Sciatic nerve (tissue), 2 donors: Measurements from ENCODE around the gene PPP2R3A. TPM values are rescaled to one million over a fixed set of nuclear protein-coding genes. Genes with fewer than 3 reads are reported as not detected.
A peak's percentile ranks its signal among the peaks of the same experiment; 100 is the strongest.

Experiments
- ATAC-seq: fragments of 200-7000 bp; cut with Tn5 transposase; one replicate; pipeline ENCODE4 v1.9.1; 2020; ENCODE audit warnings: mild to moderate bottlenecking, moderate library complexity
- DNase-seq: peaks from one replicate; pipeline ENCODE4 v3.0.0-alpha.2; 2020; ENCODE audit warnings: low spot score
- intact Hi-C: fragments of 100-400 bp; cut with DNase I; formaldehyde crosslinking; loops from one replicate; pipeline ENCODE4 v1.14.2; 2022
- total RNA-seq: library from RNA; stranded (reverse); fragmentation: NEBNext Ultra II Directional; extraction: Animal tissue kit (Norgen Biotek cat#: 25700); gene quantifications from one replicate; pipeline ENCODE4 v1.2.1, GENCODE V29; 2021
- donor health status: DM: no; HTN: no; CAD: no.
- donor health status: DM: no; HTN: no; CAD: no.

PPP2R3A gene
- total RNA-seq, 1 donor from 2014 or later: 15.2 TPM

DNA sequence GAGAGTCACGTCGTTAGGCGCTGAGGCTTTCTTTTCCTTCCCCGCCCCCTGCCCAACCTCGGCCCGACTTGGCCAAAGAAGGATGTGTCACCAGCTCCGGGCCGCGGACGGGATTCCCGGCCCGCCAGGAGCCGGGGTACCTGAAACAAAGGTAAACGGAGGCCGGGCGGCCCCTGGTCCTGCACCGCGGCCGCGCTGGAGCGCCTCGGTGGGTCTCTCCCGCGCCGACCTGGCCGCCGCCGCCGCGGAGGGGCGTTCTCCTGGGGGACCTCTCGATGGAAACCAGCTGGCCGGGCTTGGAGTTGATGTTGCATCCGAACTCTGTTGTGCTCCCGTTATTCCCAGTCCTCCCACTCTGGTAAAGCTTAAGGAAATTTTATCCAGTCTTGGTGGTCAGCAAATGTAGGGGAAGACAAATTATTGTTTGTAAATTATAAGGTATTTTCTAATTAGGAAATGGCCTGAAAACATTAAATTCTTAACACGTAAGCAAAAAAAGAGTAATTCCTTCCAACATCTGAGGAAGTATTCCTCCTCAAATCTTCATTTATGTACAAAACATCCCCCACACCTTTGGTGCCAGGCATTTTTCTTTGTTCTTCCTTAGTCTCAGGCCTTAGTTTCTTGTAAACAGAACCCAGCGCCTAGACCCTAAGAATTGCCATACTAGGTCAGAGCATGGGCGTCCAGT, 888 bp downstream of the PPP2R3A start:
- intact Hi-C loops: no loop called here
- ATAC-seq: peak; percentile 38

GRCh38 chr3:135966962-135967274, 1.4 kb downstream of the PPP2R3A start:
- DNase-seq (no peak), ATAC-seq (no peak)
- intact Hi-C loops: no loop called here

More for the DNA sequence above, 888 bp downstream of the PPP2R3A start:
- no peak for DNase-seq

DNA sequence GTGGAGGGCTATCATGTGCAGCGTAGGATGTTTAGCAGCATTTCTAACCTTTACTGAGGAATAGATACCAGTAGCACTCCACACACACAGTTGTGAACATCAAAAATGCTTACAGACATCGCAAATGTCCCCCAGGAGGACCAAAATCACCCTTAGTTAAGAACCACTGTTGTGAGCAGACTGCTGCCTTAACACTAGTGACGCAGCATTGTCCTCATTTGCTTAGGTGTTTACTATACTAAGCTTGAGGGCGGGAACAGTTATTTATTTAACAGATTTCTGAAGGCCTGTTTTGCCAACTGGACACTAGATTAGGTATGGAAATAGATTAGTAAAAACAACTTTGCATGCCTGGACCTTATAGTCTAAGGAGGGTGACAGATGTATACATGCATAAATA, 2.3 kb downstream of the PPP2R3A start:
- DNase-seq: no peak
- no peak for ATAC-seq
- intact Hi-C loops: no loop called here

GRCh38 chr3:135970506-135971116, 5.1 kb downstream of the PPP2R3A start:
- DNase-seq (no peak), ATAC-seq (peak; percentile 60)
- intact Hi-C loops: no loop called here

DNA sequence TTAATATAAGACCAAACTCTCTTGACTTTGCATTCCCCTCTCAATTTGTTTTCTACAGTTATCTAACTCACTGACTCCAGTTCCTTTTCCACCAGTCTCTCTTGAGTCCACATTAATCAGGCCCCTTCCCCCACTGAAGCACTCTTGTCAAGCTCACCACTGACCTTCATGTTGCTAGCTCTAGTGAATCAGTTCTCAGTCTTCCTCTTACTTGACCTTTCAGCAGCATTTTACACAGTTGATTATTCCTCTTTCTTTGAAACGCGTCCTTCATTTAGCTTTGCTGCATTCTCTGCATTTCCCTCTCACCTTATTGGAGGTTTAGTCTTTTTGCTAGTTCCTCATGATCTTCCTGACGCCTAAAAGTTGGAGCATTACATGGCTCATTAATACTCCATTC, 8.3 kb downstream of the PPP2R3A start:
- intact Hi-C loops: no loop called here
- ATAC-seq (no peak), DNase-seq (no peak)

DNA sequence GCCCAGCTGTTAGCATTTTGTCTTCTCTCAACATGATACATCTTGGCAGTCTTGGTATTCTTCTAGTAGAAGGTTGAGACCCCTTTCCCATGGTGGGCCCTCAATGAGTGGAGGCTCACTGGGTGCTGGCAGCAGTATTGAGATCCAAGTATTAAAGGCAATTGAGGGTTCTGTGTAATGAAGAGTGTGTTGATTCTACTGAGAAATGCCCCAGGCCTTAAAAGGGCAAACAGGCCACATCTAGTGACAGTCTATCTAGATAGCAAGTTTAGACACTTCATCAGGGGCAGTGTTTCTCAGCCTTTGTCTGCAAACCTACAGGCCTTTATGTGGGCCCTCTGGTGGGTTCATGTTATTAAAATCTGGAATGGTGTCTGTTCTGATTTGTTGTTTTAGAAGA, 9.5 kb downstream of the PPP2R3A start:
- intact Hi-C loops: no loop called here
- no peak for ATAC-seq
- no peak for DNase-seq

GRCh38 chr3:135975536-135975935, 10.0 kb downstream of the PPP2R3A start:
- DNase-seq (no peak), ATAC-seq (no peak)
- intact Hi-C loops: no loop called here

- DNase-seq (no peak), ATAC-seq (no peak)
- intact Hi-C loops: no loop called here
These were observed 14.8 kb downstream of the PPP2R3A start for GRCh38 chr3:135980343-135980742.

DNA sequence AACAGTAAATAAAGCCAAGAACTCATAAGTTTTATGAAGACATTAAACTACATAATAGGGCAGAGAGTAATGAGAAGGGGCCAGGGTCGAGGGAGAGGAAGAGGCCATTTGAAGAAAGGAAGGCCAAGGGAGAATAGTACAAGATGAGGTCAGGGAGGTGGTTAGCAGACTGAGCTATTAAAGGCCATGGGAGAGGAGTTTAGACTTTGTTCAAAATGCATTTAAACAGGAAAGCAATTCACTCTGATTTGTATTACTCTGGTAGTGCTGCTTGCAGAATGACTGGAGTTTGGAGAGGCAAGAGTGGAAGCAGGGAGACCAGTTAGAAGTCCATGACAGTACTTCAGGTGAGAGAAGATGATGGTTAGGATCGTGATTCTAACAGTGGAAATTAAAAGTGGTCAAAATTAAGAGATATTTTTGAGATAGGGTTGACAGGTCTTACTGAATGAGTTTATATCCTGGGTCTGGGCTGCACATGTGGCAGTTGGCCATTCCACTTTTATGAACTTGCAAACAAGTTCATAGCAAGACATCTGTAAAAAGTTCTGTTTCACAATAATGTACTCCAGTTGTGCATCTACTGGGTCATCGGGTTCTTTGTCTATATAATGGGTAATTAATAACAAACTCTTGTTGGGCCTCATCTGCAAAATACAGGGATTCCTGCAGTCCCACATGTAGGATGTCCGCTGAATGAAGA, 16.3 kb downstream of the PPP2R3A start:
- intact Hi-C loops: no loop called here
- ATAC-seq (no peak), DNase-seq (no peak)

GRCh38 chr3:135982404-135982761, 16.9 kb downstream of the PPP2R3A start:
- no peak for DNase-seq
- intact Hi-C loops: no loop called here
- no peak for ATAC-seq

GRCh38 chr3:135982922-135983581, 17.5 kb downstream of the PPP2R3A start:
- DNase-seq (no peak), ATAC-seq (no peak)
- intact Hi-C loops: no loop called here

DNA sequence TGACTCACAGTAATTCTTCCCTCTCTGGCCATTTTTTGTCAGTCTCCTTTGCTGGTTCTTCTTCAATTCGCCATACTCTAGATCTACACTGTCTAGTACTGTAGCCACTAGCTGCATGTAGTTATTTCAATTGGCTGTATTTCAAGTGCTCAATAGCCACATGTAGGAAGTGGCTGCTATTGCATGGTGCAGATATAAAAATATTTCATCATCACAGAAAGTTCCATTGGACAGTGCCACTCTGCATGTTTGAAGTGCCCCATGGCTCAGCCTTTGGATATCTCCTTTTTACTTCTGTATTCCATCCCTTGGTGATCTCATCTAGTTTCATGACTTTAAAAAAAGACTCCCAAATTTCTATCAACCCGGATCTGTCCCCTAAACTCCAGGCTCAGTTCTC, 22.1 kb downstream of the PPP2R3A start:
- ATAC-seq: no peak
- intact Hi-C loops: no loop called here

DNA sequence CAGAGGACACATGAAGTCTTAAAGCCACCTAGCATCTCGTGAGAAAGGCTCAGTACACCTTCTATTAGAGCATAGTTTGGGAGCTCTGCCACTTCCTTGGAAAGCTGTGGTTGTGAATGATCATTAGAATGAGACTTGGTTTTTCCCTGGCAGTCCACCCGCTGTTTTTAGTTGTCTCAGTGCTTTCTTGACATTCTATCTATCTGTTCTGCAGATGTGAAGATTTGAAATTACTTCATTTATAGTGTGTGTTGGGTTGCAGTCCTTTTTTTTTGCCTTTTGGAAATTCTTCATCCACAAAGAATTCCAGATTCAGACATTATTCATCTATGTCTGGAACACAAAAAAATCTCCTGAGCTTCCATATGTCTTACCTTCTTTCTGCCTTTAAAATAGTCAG, 23.7 kb downstream of the PPP2R3A start:
- DNase-seq (no peak), ATAC-seq (no peak)
- intact Hi-C loops: no loop called here

More for the DNA sequence above, 22.1 kb downstream of the PPP2R3A start:
- no peak for DNase-seq

DNA sequence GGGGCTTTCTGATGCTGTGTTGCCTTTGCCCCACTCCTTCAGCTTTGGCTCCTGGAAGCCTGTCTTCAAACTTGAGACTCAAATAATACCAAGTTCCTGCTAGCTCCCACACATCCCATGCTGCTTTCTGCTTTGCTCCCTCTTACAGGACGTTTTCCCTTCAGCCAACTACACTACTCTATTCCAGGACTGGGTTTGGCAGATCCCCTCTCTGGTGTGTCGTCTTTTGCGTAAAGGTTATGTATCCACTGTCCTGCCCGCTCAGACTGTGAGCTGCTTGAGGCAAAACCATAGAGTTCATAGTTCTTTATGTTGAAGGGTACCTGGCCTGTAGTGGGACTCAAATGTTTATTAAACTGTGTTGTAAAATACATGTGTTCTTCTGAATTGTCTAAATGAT, 25.4 kb downstream of the PPP2R3A start:
- ATAC-seq: no peak
- intact Hi-C loops: no loop called here
- no peak for DNase-seq

GRCh38 chr3:135991621-135992020, 26.1 kb downstream of the PPP2R3A start:
- DNase-seq (no peak), ATAC-seq (no peak)
- intact Hi-C loops: no loop called here

GRCh38 chr3:135992072-135992471, 26.5 kb downstream of the PPP2R3A start:
- ATAC-seq (no peak), DNase-seq (no peak)
- intact Hi-C loops: no loop called here

DNA sequence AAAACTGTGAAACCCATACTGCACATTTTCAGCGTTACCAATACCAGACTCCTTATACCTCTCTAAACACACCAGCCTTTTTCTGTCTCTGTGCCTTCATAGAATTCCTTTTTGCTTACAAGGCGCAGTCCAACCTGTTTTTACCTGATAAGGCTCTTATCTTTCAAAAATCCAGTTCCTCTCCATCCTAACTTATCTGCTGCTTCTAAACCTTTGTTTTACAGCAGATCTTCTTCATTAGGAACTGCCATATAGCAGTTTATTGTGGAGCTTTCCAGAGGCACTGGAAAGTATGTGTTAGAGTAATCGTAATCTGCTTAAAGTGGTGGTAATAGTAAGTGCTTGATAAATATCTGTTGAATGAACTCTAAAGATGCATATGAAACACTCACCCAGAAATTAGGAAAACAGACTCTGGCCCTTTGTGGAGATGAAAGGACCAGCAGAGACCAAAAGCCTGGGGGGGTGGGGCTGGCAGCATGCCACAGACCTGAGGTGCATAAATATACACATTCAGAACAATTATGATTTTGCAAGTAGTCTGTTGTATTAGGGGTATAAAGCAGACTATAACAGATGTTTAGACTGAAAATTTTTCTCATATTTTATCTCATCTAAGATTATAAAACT, 29.3 kb downstream of the PPP2R3A start:
- DNase-seq: no peak
- ATAC-seq: no peak
- intact Hi-C loops: no loop called here

DNA sequence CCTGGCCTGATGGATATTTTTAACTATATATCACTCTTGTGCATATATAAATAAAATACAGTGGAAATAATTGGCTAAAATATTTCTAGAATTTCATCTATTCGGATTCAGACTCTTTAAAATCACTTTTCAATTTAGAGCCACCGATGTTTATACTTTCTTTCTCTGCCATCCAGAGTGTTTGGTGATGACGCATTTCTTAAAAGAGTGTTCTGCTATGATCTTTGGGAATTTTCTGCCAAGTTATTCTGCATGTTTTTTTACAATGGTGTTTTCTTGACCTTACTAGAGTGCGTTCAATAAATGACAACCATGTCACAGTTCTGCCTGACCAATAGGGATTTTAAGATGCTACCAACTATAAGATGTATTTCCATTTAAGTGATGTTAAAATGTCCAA, 30.2 kb downstream of the PPP2R3A start:
- no peak for ATAC-seq
- intact Hi-C loops: no loop called here
- DNase-seq: no peak

DNA sequence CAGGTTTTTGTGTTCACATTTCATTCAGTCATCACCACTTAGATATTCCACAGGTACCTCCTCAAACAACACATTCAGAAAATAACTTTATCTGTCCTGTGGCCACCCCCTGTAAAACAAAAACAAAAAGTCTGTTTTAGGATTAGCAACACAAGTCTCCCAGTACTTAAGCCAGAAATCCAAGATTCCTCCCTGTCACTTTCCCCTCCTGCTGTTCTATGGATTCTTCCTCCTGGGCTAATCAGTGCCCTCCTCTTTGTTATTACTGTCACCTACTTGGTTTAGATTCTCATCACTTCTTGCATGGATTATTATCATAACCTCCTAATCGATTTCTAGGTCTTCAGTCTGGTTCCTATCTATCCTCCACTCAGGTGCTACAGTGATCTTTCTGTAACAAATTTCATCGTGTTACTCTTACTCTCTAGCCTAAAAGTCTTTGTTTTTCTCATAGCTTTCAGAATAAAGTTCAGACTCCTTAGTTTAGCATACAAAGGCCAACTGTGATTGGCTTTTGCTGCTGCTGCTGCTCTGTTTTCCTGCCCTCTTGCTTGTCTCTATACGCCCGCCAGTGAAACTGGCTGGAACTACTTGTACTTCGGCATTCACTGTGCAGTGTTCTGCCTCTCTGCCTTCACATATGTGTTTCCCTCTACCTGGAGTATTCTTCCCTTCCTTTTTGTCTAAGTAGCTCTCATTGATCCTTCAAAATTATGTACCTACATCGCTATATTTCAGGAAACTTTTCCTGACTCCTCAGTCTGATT, 32.2 kb downstream of the PPP2R3A start:
- ATAC-seq (no peak), DNase-seq (no peak)
- intact Hi-C loops: no loop called here
